Left lung (tissue), 10 donors: ENCODE measurements around the gene HOXA11. TPM values are rescaled to one million over a fixed set of nuclear protein-coding genes. Genes with fewer than 3 reads are reported as not detected.

ENCODE experiments used
- ATAC-seq: fragments of 200-7000 bp; cut with Tn5 transposase; one replicate; pipeline ENCODE4 v1.9.1; 2020; ENCODE audit warnings: moderate library complexity
- DNase-seq, 4 donors: peaks; one replicate each; pipeline ENCODE4 v3.0.0-alpha.2; 2013 to 2020
- H3K27ac ChIP-seq, 2 donors: fragments of 200-600 bp; sonication (generic) in 1 of 2; one replicate each; pipeline versions ENCODE4 v1.5.0 to v1.8.0; 2020 to 2021
- H3K27me3 ChIP-seq, 2 donors: fragments of 200-600 bp; sonication (generic) in 1 of 2; one replicate each; pipeline versions ENCODE4 v1.5.0 to v1.8.0; 2020 to 2021
- H3K36me3 ChIP-seq, 2 donors: fragments of 200-600 bp; sonication (generic) in 1 of 2; one replicate each; pipeline versions ENCODE4 v1.5.0 to v1.8.0; 2020 to 2021
- H3K4me1 ChIP-seq, 2 donors: fragments of 200-600 bp; one replicate each; pipeline ENCODE4 v1.8.0; 2021
- H3K4me3 ChIP-seq, 2 donors: fragments of 200-600 bp; sonication (generic) in 1 of 2; one replicate each; pipeline versions ENCODE4 v1.5.0 to v1.8.0; 2020 to 2021; ENCODE audit warnings: mild to moderate bottlenecking in 1 of 2
- H3K9me3 ChIP-seq, 2 donors: fragments of 200-600 bp; sonication (generic) in 1 of 2; one replicate each; pipeline versions ENCODE4 v1.5.0 to v1.8.0; 2020 to 2021
- CTCF ChIP-seq, 2 donors: fragments of 200-600 bp; sonication (generic) in 1 of 2; IDR thresholded peaks; one replicate each; pipeline versions ENCODE4 v1.5.0 to v1.8.0; 2021; ENCODE audit warnings: antibody characterized with exemption in 2 of 2
- intact Hi-C, 2 donors: fragments of 100-400 bp; cut with DNase I; formaldehyde crosslinking; loops; one replicate each; pipeline versions ENCODE4 v1.11.2 to v1.14.2; 2022
- polyA plus RNA-seq, 6 donors: library from polyadenylated mRNA; unstranded; fragments of 120-200 nt; gene quantifications; one replicate each; pipeline ENCODE4 v1.2.1, GENCODE V29; 2013; ENCODE audit not compliant: insufficient read length in 6 of 6
- total RNA-seq, 2 donors: library from RNA; stranded (reverse); fragmentation: NEBNext Ultra II Directional; extraction: Animal tissue kit (Norgen Biotek cat#: 25700); gene quantifications; one replicate each; pipeline ENCODE4 v1.2.1, GENCODE V29; 2021
- donor health status: DM: no; HTN: yes; CAD: no.
- donor health status: DM: no; HTN: no; CAD: no.

Gene HOXA11
- total and polyA plus RNA-seq, 8 donors = 0.10 to 0.23 (median 0.13) TPM; not detected in 4

- peak in 2 of 4 donors; percentile 28 to 70 for DNase-seq
- H3K4me3 ChIP-seq = no peak overlapping the region
Observed at GRCh38 chr7:27158436-27159265, 26.4 kb downstream of the HOXA11 start.

GRCh38 chr7:27157702-27158431, 27.2 kb downstream of the HOXA11 start:
- Histone ChIP-seq H3K9me3 (no peaks in the 10 kb centered on the region), H3K4me1 (peaks cover 5 to 33% of the 10 kb centered on the region in 2 donors), H3K27ac (no peak overlapping the region), H3K36me3 (no peaks in the 10 kb centered on the region), H3K4me3 (no peak overlapping the region), H3K27me3 (peaks cover 79 to 100% of the 10 kb centered on the region in 2 donors)
- intact Hi-C loops = no loop called here
- no peak for ATAC-seq
- TF ChIP-seq CTCF (IDR thresholded peaks at IDR 0.05) = no peak
- peak in 2 of 4 donors; percentile 27 to 44 for DNase-seq

More at GRCh38 chr7:27158436-27159265, 26.4 kb downstream of the HOXA11 start:
- Histone ChIP-seq H3K27me3 (peaks cover 76 to 100% of the 10 kb centered on the region in 2 donors), H3K27ac (no peak overlapping the region), H3K36me3 (no peaks in the 10 kb centered on the region), H3K4me1 (peaks cover 5 to 40% of the 10 kb centered on the region in 2 donors), H3K9me3 (no peaks in the 10 kb centered on the region)
- intact Hi-C loops = no loop called here
- TF ChIP-seq CTCF (IDR thresholded peaks at IDR 0.05) = no peak
- no peak for ATAC-seq

DNA sequence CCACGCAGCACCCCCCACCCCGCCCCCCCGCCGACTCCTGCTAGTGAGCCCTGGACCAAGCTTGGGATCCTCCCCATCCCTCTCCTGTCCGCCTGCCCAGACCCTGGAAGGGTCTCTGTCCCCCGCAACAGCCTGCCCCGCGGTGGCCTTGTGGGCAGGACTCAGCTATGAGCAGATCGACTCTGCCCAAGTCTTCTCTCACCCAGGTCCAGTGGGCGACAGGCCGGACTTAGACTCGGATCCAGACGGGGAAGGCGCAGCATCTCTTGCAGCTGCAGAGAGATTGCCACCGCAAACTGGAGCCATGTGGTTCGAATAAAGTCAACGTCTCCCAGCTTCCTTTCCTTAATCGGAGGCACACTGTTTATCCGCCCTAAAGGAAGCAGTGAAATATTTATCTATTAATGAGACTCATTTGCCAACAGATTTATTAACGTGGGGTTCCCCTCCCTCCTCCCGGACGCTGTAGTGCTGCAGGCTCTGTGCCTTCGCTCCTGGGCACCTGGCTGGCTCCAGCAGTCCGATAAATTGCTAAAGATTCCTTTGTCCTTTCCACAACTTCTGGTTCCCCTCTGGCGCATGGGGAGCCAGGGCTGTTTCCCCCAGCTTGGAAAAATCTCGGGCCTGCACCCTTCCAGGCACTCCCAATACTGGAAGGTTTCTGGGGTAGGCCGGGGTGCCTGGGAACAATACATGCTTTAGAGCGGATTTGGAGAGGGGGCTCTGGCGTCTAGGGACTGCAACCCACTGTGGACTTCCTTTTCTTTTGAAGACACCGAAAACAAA, 27.9 kb downstream of the HOXA11 start:
- Histone ChIP-seq H3K36me3 (no peaks in the 10 kb centered on the region), H3K4me1 (peaks cover 5 to 34% of the 10 kb centered on the region in 2 donors), H3K4me3 (peak overlapping the region; percentile 46 to 52), H3K27me3 (peaks cover 86 to 100% of the 10 kb centered on the region in 2 donors), H3K27ac (peak overlapping the region in 1 of 2 donors; percentile 75), H3K9me3 (no peaks in the 10 kb centered on the region)
- intact Hi-C loops = no loop called here
- TF ChIP-seq CTCF (IDR thresholded peaks at IDR 0.05) = no peak
- DNase-seq (peak in 2 of 4 donors; percentile 31 to 47), ATAC-seq (no peak)

- H3K9me3 ChIP-seq = no peaks in the 10 kb centered on the region
- ATAC-seq (peak; percentile 20), DNase-seq (peak in 3 of 4 donors; percentile 63 to 88 (median 72))
- no peaks in the 10 kb centered on the region for H3K36me3 ChIP-seq
- H3K4me3 ChIP-seq = peak within 1 kb of the TSS; percentile 46 to 52
- TF ChIP-seq CTCF (IDR thresholded peaks at IDR 0.05) = no peak
- H3K27me3 ChIP-seq = peaks cover 88 to 100% of the 10 kb centered on the region in 2 donors
- H3K4me1 ChIP-seq = peaks cover 5 to 35% of the 10 kb centered on the region in 2 donors
- intact Hi-C loops = no loop called here
- peak within 1 kb of the TSS; percentile 58 to 75 for H3K27ac ChIP-seq
Observed at GRCh38 chr7:27156508-27156898, 28.5 kb downstream of the HOXA11 start, which contains the start of gene HOXA7. HOXA7 (minus strand) TSS chr7:27156675; CDS start chr7:27156545, 130 bp downstream.
